GM12874 (cell line): ENCODE measurements around the gene ZNF526.

Source experiments
- TF ChIP-seq, protein P1 (sequence below): IDR thresholded peaks from 2 replicates; pipeline ENCODE4 v1.5.1; 2011; ENCODE audit warnings: low read depth, mild to moderate bottlenecking, control low read depth, low read length, moderate library complexity; ENCODE audit not compliant: insufficient read depth

ZNF526 gene

GRCh38 chr19:42249149-42249750, 29.1 kb downstream of the ZNF526 start:
- TF ChIP-seq, protein P1, sequence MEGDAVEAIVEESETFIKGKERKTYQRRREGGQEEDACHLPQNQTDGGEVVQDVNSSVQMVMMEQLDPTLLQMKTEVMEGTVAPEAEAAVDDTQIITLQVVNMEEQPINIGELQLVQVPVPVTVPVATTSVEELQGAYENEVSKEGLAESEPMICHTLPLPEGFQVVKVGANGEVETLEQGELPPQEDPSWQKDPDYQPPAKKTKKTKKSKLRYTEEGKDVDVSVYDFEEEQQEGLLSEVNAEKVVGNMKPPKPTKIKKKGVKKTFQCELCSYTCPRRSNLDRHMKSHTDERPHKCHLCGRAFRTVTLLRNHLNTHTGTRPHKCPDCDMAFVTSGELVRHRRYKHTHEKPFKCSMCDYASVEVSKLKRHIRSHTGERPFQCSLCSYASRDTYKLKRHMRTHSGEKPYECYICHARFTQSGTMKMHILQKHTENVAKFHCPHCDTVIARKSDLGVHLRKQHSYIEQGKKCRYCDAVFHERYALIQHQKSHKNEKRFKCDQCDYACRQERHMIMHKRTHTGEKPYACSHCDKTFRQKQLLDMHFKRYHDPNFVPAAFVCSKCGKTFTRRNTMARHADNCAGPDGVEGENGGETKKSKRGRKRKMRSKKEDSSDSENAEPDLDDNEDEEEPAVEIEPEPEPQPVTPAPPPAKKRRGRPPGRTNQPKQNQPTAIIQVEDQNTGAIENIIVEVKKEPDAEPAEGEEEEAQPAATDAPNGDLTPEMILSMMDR = no peak

DNA sequence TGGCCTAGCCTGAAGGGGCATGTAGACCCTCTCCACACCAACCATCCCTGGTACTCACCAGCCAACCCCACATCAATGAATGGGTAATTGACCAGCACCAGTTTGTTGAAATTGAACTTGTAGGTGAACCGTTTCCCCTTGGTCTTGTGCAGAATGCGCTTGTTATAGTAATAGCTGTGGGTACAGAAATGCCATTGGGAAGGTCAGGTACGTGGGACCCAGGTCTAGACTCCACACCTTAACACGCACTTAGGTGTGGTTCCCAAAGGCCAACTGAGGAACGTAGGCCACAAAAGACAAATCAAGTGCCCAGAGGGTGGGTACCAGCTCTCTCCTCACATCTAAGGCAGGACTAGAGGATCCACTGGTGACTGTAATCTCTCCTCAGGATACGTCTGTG, 29.7 kb downstream of the ZNF526 start:
- TF ChIP-seq, protein P1 = no peak

DNA sequence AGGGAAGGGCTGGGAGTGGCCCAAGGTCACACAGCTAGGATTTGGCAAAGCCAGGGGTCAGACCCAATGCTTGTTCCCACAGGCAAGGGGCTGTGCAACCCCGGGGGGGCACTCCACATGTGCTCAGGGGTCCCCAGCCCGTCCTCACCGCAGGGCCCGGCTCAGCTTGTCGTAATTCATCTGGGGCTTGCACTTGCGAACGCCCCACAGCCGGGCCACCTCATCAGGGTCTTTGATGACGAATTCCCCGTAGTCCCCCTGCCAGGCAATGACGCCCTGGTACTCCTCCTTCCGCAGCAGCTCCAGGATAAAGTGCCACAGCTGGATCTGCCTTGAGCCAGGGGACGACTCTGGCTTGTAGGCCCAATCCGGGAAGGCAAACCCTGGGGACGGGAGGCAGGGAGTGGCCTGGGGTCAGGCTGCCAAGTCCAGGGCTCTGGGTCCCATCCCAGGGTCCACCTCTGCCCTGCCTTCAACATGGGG, 30.1 kb downstream of the ZNF526 start:
- TF ChIP-seq, protein P1 = no peak

DNA sequence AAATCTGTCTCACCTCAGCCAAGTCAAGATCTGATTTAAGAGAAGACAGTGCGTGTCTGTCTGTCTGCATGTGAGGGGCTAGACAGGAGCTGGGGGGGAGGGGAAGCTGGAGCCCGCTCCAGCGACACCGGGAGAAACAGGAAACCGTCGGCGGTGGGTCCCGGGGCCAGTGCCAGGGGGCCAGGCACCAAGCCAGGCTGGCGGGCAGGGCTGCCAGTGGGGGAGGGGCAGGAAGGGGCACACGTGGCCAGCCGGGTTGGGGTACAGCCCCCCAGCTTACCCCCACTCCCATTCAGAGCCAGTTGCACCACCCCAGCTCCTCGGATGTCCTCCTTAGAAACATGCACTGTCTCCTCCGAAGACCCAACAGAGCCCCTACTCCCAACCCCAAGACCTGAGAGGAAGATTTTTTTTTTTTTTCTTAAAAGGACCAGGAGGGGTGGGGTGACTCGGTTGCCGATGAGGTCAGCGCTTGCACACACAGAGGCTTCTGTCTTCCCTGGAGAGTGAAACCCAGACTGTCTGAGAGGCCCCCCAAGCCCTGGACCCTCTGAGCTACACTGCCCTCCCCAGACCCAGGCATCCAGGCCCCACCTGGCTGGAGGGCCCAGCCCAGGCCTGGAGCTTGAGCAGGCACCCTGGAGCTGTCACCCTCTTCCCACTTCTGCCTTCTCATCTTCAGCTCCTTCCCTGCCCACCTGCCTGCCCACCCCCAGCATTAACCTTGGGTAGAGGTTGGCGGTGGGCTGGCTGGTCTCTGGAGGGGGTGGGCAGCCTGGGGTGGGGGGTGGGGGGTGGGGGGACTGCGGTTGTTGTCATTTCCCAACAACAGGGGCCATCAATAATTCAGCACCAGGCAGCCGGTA, 30.8 kb downstream of the ZNF526 start:
- TF ChIP-seq, protein P1 = no peak

GRCh38 chr19:42251572-42252358, 31.7 kb downstream of the ZNF526 start:
- TF ChIP-seq, protein P1 = no peak

- TF ChIP-seq, protein P1 = no peak
Measured at GRCh38 chr19:42252365-42253244, 32.5 kb downstream of the ZNF526 start.
